Subcutaneous abdominal adipose tissue (tissue), 5 donors: ENCODE data around the gene CLHC1.

Experiments used
- H3K27ac ChIP-seq: one replicate; pipeline ENCODE4 v1.7.0; 2013; ENCODE audit warnings: low read depth, mild to moderate bottlenecking, inconsistent platforms, low read length, moderate library complexity
- H3K27me3 ChIP-seq, 5 donors: one replicate each; pipeline ENCODE4 v1.7.0; 2013; ENCODE audit warnings: low read length in 5 of 5, inconsistent platforms in 1 of 5; ENCODE audit not compliant: control insufficient read depth in 5 of 5, insufficient read depth in 4 of 5
- H3K36me3 ChIP-seq, 5 donors: one replicate each; pipeline ENCODE4 v1.7.0; 2013; ENCODE audit warnings: low read length in 5 of 5; ENCODE audit not compliant: control insufficient read depth in 5 of 5, insufficient read depth in 5 of 5
- H3K4me1 ChIP-seq, 5 donors: one replicate each; pipeline ENCODE4 v1.7.0; 2013; ENCODE audit warnings: low read length in 5 of 5, mild to moderate bottlenecking in 3 of 5, moderate library complexity in 1 of 5; ENCODE audit not compliant: control insufficient read depth in 5 of 5, insufficient read depth in 5 of 5
- H3K4me3 ChIP-seq, 5 donors: one replicate each; pipeline ENCODE4 v1.7.0; 2013; ENCODE audit warnings: low read length in 5 of 5, low read depth in 1 of 5
- H3K9ac ChIP-seq, 5 donors: one replicate each; pipeline ENCODE4 v1.7.0; 2013; ENCODE audit warnings: low read length in 5 of 5, mild to moderate bottlenecking in 4 of 5, moderate library complexity in 3 of 5
- H3K9me3 ChIP-seq, 5 donors: one replicate each; pipeline ENCODE4 v1.7.0; 2013; ENCODE audit warnings: low read length in 5 of 5; ENCODE audit not compliant: control insufficient read depth in 5 of 5
- donor health status: healthy.
- donor health status: healthy.
- donor health status: healthy.
- donor health status: healthy.
- donor health status: healthy.

The CLHC1 gene

GRCh38 chr2:55173438-55174054, 58.5 kb downstream of the CLHC1 start:
- H3K27me3 ChIP-seq, result no peaks in the 10 kb centered on the region
- no peak overlapping the region for H3K27ac ChIP-seq
- no peak overlapping the region for H3K4me3 ChIP-seq
- H3K9ac ChIP-seq, result no peak overlapping the region
- H3K9me3 ChIP-seq, result no peaks in the 10 kb centered on the region
- peaks cover 0 to 3% (median 0%) of the 10 kb centered on the region in 5 donors for H3K4me1 ChIP-seq
- H3K36me3 ChIP-seq, result no peaks in the 10 kb centered on the region

GRCh38 chr2:55169915-55170314, 62.2 kb downstream of the CLHC1 start:
- Histone ChIP-seq H3K36me3 (no peaks in the 10 kb centered on the region), H3K27ac (no peak overlapping the region), H3K27me3 (no peaks in the 10 kb centered on the region), H3K9ac (no peak overlapping the region), H3K4me3 (no peak overlapping the region), H3K4me1 (peaks cover 3 to 23% (median 16%) of the 10 kb centered on the region in 5 donors), H3K9me3 (no peaks in the 10 kb centered on the region)

GRCh38 chr2:55169359-55169758, 62.7 kb downstream of the CLHC1 start:
- Histone ChIP-seq H3K27ac (peak overlapping the region; percentile 2), H3K4me1 (peaks cover 3 to 23% (median 16%) of the 10 kb centered on the region in 5 donors)

GRCh38 chr2:55168221-55169154, 63.6 kb downstream of the CLHC1 start:
- Histone ChIP-seq H3K9ac (peak overlapping the region in 2 of 5 donors; percentile 11 to 52), H3K27me3 (no peaks in the 10 kb centered on the region), H3K36me3 (no peaks in the 10 kb centered on the region), H3K9me3 (no peaks in the 10 kb centered on the region), H3K4me1 (peaks cover 3 to 27% (median 20%) of the 10 kb centered on the region in 5 donors), H3K4me3 (peak overlapping the region in 1 of 5 donors; percentile 20), H3K27ac (peak overlapping the region; percentile 80)

More at GRCh38 chr2:55169359-55169758, 62.7 kb downstream of the CLHC1 start:
- Histone ChIP-seq H3K9me3 (no peaks in the 10 kb centered on the region), H3K9ac (no peak overlapping the region), H3K27me3 (no peaks in the 10 kb centered on the region), H3K36me3 (no peaks in the 10 kb centered on the region), H3K4me3 (no peak overlapping the region)

DNA sequence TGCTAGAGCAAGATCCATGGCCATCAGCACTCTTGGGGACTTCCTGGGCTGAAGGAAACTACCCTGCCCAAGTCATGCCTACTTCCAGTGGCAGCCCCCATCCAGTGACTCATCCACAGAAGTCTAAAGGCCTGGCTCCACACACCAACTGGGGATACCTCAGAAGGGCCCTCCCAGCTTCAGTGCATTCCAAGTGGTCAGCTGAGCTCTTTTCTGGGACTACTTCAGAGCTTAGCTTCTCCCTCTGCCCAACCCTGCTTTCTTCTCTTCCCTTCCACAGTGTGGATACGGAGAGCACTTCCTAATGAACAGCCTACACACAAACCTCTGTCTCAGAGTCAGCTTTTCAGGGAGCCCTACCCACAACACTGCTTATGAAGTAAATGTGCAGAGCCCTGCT, 66.5 kb downstream of the CLHC1 start:
- H3K4me3 ChIP-seq, result no peak overlapping the region
- no peaks in the 10 kb centered on the region for H3K27me3 ChIP-seq
- no peaks in the 10 kb centered on the region for H3K9me3 ChIP-seq
- H3K4me1 ChIP-seq, result peaks cover 5 to 51% (median 46%) of the 10 kb centered on the region in 5 donors
- H3K27ac ChIP-seq, result no peak overlapping the region
- no peak overlapping the region for H3K9ac ChIP-seq
- no peaks in the 10 kb centered on the region for H3K36me3 ChIP-seq

DNA sequence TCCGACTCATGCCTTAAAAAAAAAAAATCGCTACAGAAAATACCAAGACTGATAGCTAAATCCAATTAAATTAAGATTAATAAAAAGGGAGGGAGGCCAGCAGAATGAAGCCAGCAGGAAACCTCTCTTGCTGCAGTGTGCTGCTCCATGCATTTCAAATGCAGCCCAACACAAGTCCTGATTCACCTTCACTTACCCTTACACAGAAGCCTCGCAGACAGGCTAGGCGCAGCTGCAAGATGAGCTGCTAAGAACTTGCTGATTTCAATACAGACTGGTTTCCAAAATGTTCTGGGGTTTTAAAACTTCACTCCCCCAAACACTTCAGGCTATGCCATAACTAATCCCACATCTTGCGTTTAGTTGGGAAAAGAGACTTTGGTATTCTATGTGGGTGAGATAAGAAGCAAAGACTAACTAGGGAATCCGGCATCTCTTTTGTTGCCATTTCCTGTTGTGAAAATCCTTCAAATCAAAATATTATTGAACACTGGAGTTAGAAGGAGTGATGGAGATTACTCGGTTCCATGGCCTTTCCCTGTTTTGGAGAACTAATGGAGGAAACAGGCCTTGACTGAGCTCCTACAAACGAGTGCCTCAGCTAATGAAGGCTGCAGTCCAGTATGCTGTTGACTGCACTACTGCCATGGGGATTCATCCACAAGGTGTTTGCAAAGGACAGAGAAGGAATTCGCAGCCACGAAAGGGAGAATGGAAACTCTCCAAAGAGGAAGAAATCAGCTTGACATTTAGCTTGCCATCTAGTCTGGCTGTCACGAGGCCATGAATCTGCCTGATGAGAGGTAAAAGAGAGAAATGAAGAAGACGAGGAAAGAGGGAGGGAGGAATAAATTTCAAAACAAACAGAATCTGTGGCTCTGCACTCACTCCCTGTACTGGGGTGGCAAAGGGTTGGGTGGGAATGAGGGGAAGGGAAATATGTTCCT, 67.3 kb downstream of the CLHC1 start:
- no peaks in the 10 kb centered on the region for H3K36me3 ChIP-seq
- no peak overlapping the region for H3K4me3 ChIP-seq
- H3K4me1 ChIP-seq, result peaks cover 7 to 59% (median 52%) of the 10 kb centered on the region in 5 donors
- H3K27me3 ChIP-seq, result no peaks in the 10 kb centered on the region
- no peaks in the 10 kb centered on the region for H3K9me3 ChIP-seq
- no peak overlapping the region for H3K27ac ChIP-seq
- H3K9ac ChIP-seq, result no peak overlapping the region

DNA sequence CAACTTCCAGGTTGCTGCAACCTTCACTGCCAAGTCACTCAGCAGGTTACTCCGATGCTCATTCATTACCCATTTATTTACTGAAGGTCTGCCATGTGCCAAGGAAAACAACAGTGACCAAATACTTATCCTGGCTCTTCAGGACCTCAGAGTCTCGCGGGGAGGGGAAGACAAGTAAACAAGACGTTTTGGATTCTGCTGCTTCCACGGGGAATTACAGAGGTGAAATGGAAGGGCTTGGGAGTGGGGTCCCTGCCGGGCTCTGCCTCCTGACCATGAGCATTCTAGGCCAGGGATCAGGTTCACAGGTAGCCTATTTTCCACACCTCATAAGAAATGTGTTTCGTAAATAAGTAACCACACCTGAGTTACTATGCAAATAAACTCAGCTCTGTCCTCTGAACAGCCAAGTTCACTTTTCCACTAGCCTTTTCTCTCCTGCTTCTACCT, 68.1 kb downstream of the CLHC1 start:
- H3K27me3 ChIP-seq, result no peaks in the 10 kb centered on the region
- no peaks in the 10 kb centered on the region for H3K36me3 ChIP-seq
- H3K27ac ChIP-seq, result peak overlapping the region; percentile 70
- peaks cover 12 to 67% (median 60%) of the 10 kb centered on the region in 5 donors for H3K4me1 ChIP-seq
- no peaks in the 10 kb centered on the region for H3K9me3 ChIP-seq
- H3K9ac ChIP-seq, result peak overlapping the region in 1 of 5 donors; percentile 7
- no peak overlapping the region for H3K4me3 ChIP-seq

GRCh38 chr2:55163274-55163721, 68.8 kb downstream of the CLHC1 start:
- H3K4me3 ChIP-seq, result no peak overlapping the region
- no peaks in the 10 kb centered on the region for H3K9me3 ChIP-seq
- peaks cover 12 to 68% (median 65%) of the 10 kb centered on the region in 5 donors for H3K4me1 ChIP-seq
- H3K9ac ChIP-seq, result peak overlapping the region in 1 of 5 donors; percentile 7
- peak overlapping the region; percentile 70 for H3K27ac ChIP-seq
- H3K27me3 ChIP-seq, result no peaks in the 10 kb centered on the region
- H3K36me3 ChIP-seq, result no peaks in the 10 kb centered on the region

- Histone ChIP-seq H3K9ac (peak overlapping the region in 2 of 5 donors; percentile 16 to 56), H3K9me3 (no peaks in the 10 kb centered on the region), H3K4me1 (peaks cover 11 to 69% (median 65%) of the 10 kb centered on the region in 5 donors), H3K4me3 (peak overlapping the region in 1 of 5 donors; percentile 24), H3K27ac (peak overlapping the region; percentile 70), H3K27me3 (no peaks in the 10 kb centered on the region), H3K36me3 (no peaks in the 10 kb centered on the region)
Measured at GRCh38 chr2:55162284-55163006, 69.6 kb downstream of the CLHC1 start.
